ENCODE measurements around the gene COMTD1.
A peak's percentile ranks its signal among the peaks of the same experiment; 100 is the strongest.

Gene COMTD1

GRCh38 chr10:75235375-75236177, at the start of gene COMTD1:
Gene COMTD1 (minus strand): TSS chr10:75235957. CDS start chr10:75235928, 29 bp downstream.
- DNase-seq (ENCODE audit: low read depth) = peak; percentile 88

- DNase-seq (ENCODE audit: low read depth) = no peak
Observed at GRCh38 chr10:75283671-75284470, 48.1 kb upstream of the COMTD1 start.

GRCh38 chr10:75283078-75283670, 47.4 kb upstream of the COMTD1 start:
- no peak for DNase-seq (ENCODE audit: low read depth)

DNA sequence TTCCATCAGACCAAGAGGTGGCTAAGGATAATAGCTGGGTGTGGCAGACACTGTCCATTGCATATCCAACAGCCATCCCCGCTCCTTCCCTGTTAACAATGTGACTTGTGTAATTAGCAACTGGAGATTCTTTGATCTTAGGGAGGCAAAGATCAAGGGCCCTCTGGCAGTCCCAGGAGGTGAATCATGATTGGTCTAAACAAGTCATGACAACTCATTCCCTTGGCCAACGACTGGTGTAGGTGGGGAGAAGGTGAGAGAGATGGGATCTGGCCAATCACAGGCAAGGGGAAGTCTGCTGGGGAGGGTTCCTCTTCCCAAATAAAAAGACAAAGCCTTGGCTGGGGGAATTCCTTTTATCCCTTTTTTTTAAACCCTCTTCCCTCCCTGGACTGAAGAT, 46.2 kb upstream of the COMTD1 start:
- DNase-seq (ENCODE audit: low read depth) = no peak

DNA sequence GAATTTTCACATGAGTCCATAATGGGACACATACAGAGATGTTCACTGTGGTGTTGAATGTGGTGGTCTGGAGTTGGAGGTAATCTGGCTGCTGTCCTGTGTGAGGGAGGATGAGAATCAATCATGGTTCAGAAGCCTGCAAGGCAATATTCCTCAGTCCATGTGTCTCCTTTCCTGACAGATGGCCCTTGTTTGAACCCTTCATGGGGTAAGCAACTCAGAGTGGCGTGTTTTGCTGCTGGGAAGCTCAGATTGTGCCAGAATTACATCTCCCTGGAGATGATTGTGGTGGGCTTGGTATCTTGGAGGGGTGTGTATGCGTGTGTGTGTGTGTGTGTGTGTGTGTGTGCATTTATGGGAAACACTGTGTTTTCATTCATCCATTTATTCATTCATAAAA, 44.5 kb upstream of the COMTD1 start:
- DNase-seq (ENCODE audit: low read depth) = no peak

- no peak for DNase-seq (ENCODE audit: low read depth)
Observed at GRCh38 chr10:75276069-75276872, 40.5 kb upstream of the COMTD1 start.

DNA sequence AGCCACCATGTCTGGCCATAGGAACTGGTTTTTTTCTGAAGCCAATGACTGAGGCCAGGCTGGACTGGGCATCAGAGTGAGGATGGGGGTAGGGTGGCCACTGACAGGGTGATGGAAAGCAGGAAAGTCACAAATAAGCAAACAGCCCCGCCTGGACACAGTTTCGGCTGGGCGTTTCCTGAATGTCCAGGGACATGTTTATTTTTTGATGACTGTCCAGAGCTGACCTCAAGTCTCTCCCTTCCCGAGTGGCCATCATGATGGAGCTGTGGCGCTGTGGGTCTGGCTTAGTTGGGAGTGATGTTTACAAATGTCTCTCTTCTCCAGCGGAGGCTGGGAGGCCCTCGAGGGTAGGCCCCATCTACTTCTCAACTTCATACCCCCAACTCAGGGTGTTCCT, 37.1 kb upstream of the COMTD1 start:
- no peak for DNase-seq (ENCODE audit: low read depth)

DNA sequence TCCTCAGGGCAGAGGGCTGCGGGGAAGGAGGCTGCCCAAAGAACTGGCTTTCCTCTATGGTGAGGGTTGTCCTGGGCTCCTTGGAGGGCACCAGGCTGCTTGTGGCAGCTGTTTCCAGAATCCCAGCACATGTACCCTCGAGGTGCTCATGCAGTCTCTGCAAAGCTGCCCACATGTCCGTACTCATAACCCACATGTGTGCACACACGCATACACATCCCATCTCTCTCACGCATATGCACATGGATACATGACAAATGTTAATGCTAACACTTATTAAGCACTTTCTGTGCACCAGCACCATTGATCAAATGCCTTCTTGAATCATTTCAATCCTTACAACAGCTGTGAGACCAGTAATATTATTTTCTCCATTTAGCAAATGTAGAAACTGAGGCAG, 36.3 kb upstream of the COMTD1 start:
- no peak for DNase-seq (ENCODE audit: low read depth)

- no peak for DNase-seq (ENCODE audit: low read depth)
Observed at GRCh38 chr10:75269605-75270004, 33.8 kb upstream of the COMTD1 start.

GRCh38 chr10:75266945-75267344, 31.2 kb upstream of the COMTD1 start:
- no peak for DNase-seq (ENCODE audit: low read depth)

- DNase-seq (ENCODE audit: low read depth) = no peak
Observed at GRCh38 chr10:75265856-75266255, 30.1 kb upstream of the COMTD1 start.

DNA sequence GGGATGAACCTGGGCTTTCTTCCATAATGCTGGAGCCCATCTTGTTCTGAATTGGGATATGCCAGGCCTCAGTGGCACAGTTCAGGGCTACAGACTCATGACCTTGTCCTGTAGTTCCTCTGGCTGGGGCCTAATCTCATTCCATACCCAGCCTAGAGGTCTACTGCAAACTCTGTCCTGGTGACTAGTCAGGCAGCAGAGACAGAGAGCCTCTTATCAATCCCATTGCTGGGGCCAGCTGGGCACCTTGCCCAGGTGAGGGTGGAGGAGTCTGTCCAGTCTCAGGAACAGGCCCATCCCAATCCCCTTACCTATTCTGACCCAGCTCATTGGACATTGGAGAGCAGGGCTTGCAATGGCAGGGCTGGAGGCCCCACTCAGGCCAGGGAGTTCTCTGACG, 28.0 kb upstream of the COMTD1 start:
- no peak for DNase-seq (ENCODE audit: low read depth)

DNA sequence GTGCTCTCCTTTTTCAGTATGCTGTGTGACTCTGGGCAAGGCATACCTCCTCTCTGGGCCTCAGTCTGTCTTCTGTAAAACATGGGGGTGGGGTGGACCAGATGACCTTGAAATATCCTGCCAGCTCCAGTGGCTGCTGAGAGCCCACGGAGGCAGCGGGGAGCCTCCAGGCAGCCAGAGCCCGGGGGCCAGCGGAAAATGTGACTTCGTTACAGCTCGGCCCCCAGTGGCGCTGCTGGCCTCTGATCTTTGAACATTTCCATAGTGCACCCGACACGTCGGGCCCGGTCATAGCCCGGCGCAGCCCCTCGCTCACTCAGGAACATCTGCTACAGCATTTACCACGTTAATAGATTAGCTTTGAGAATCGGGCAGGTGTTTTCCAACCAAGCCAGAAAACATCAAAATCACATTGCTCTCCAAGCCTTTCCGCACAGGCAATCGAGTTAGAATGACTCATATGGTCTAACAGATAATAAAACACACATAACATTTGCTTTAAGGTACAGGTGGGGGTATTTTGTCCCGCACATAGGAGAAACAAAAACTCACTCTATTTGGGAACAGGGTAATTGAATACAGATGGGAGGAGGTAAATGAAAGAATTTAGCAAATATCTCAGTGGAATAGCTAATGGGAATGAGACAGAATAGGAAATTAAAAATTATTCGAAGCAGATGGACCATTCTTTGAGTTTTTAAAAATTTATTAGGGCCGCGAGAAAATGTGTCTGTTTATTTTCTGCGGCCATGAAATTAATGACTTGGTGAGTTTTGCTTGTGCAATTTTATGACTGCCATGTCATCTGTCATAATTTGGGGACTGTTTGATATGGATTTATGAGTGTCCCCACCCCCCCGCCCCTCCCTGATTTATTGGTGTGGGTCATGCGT, 26.3 kb upstream of the COMTD1 start:
- no peak for DNase-seq (ENCODE audit: low read depth)

- no peak for DNase-seq (ENCODE audit: low read depth)
Observed at GRCh38 chr10:75260990-75261389, 25.2 kb upstream of the COMTD1 start.

GRCh38 chr10:75254739-75255138, 19.0 kb upstream of the COMTD1 start:
- DNase-seq (ENCODE audit: low read depth) = no peak

DNA sequence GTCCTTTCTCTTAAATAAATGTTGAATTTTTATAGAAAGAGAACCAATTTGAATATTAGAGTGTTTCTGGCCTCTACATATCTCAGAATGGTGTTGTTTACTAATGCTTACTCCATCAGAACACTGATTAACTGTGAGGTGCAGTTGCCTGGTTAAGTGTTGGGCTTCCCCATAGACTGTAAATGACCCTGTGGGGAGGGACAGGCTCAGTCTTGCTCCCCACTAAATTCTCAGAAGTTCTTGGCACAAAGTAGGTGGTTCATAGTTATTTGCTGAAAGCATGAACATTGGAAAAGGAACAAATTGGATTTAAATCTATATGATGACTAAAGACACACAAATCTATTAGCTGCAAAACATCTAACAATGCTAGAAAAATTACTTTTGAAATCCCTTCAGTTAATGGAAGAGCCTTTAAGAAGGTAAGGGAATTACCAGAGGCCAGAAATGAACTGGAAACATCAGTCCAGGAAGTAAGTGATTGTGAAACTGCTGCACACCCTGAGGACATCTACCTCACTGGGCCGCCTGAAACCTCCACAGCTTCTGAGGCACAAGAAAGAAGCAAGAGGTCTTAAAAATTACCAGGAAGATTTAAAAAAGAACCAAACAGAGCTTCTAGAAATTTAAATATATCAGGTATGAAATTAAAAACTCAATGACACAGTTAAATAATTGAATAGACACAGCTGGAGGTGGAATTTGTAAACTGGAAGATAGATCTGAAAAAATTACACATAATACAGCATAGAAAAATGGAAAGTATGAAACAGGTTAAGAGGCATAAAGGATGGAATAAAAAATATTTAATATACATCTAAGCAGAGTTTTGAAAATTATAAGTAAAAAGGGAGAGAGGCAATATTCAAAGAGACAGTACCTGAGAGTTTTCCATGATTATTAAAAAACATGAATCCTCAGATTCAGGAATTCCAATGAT, 17.8 kb upstream of the COMTD1 start:
- no peak for DNase-seq (ENCODE audit: low read depth)

- DNase-seq (ENCODE audit: low read depth) = no peak
Observed at GRCh38 chr10:75250934-75251333, 15.2 kb upstream of the COMTD1 start.

- no peak for DNase-seq (ENCODE audit: low read depth)
Observed at GRCh38 chr10:75247797-75248196, 12.0 kb upstream of the COMTD1 start.

DNA sequence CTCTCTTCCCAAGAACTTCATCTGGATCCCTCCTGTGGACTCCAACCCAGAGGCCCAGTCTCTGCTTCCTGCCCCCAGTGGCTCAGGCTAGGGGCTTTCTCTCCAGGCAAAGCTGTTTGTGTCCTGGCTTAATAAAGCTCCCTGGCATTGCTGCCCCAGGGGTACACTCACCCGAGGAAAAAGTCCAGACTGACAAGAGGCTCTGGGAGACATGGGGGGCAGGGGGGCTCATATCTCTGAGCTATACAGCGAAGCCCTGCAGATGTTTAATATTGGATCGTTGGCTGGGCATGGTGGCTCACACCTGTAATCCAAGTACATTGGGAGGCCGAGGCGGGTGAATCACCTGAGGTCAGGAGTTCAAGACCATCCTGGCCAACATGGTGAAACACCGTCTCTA, 10.7 kb upstream of the COMTD1 start:
- no peak for DNase-seq (ENCODE audit: low read depth)

All from T-helper 22 cell (primary cell).